Ovary (tissue), 3 donors: ENCODE results near the gene RNMT.

Experiments used
- CTCF ChIP-seq, 3 donors: fragments of 450-650 bp in 2 of 3; fragments of 200-600 bp in 1 of 3; IDR thresholded peaks; one replicate each; pipeline versions ENCODE4 v1.5.1 to v1.8.0; 2016 to 2022; ENCODE audit warnings: antibody characterized with exemption in 3 of 3, mild to moderate bottlenecking in 1 of 3
- POLR2A ChIP-seq: fragments of 450-650 bp; IDR thresholded peaks from one replicate; pipeline ENCODE4 v1.6.1; 2017; ENCODE audit warnings: antibody characterized with exemption, mild to moderate bottlenecking, moderate library complexity
- donor health status: DM: no; HTN: no; CAD: no.

- TF ChIP-seq CTCF (IDR thresholded peaks at IDR 0.05): no peak
- TF ChIP-seq POLR2A: no peak
Observed at GRCh38 chr18:13746633-13747032, 20.2 kb downstream of the RNMT start.
